ENCODE results near the gene DCTD. TPM values are rescaled to one million over a fixed set of nuclear protein-coding genes. Genes with fewer than 3 reads are reported as not detected.

The DCTD gene
- total and polyA plus RNA-seq, 2 of the 13 experiments (the other 11 are each of a cell fraction or from before 2014, with no cell fraction given), result 85.1 to 95.3 TPM

DNA sequence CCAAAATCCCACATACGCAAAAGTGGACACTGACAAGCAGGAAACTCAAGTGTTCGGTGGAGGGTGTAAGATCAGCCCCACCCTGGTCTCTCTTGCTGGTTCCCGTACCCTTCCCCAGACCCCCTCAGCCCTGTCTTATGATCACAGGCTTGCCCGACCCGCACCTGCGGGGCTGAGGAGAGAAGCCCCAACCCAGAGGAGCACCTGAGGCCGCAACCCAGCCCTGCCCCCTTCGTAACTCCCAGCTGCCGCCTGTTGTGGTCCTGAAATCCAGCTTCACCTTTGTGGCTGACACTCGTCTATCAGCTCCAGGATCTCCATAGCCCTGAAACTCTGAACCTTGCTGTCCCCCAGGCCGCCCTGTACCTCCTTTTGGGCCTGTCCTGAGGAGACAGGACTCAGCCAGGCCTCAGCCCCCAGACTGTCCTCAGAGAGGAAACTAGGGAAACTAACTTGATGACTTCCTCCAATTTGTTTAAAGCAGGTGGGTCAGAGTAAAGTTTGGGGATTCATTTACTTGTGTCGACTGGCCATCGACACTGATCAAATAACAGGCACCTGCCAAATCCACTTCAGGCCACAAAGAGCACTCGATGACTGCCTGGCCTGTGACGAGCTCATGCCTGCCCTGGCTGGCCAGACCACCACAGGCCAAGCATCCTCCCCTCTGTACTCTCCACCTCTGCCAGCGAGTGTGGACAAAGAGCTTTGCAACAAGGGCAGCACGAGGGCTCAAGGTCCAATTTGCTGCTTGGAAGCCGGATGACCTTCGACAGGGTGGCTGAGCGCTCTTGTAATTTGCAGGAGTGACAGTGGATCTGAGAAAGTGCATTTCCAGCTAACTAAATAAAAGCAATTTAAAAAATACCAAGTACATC is 19.3 kb downstream of the DCTD start (continued):
- TF ChIP-seq, protein P1, sequence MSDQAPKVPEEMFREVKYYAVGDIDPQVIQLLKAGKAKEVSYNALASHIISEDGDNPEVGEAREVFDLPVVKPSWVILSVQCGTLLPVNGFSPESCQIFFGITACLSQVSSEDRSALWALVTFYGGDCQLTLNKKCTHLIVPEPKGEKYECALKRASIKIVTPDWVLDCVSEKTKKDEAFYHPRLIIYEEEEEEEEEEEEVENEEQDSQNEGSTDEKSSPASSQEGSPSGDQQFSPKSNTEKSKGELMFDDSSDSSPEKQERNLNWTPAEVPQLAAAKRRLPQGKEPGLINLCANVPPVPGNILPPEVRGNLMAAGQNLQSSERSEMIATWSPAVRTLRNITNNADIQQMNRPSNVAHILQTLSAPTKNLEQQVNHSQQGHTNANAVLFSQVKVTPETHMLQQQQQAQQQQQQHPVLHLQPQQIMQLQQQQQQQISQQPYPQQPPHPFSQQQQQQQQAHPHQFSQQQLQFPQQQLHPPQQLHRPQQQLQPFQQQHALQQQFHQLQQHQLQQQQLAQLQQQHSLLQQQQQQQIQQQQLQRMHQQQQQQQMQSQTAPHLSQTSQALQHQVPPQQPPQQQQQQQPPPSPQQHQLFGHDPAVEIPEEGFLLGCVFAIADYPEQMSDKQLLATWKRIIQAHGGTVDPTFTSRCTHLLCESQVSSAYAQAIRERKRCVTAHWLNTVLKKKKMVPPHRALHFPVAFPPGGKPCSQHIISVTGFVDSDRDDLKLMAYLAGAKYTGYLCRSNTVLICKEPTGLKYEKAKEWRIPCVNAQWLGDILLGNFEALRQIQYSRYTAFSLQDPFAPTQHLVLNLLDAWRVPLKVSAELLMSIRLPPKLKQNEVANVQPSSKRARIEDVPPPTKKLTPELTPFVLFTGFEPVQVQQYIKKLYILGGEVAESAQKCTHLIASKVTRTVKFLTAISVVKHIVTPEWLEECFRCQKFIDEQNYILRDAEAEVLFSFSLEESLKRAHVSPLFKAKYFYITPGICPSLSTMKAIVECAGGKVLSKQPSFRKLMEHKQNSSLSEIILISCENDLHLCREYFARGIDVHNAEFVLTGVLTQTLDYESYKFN (CRISPR knock-in tag; conservative IDR thresholded peaks at IDR 0.05), result peak; percentile 98
- TF ChIP-seq, protein P2, sequence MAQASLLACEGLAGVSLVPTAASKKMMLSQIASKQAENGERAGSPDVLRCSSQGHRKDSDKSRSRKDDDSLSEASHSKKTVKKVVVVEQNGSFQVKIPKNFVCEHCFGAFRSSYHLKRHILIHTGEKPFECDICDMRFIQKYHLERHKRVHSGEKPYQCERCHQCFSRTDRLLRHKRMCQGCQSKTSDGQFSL (CRISPR knock-in tag; IDR thresholded peaks at IDR 0.05), result no peak
- TF ChIP-seq, protein P3, sequence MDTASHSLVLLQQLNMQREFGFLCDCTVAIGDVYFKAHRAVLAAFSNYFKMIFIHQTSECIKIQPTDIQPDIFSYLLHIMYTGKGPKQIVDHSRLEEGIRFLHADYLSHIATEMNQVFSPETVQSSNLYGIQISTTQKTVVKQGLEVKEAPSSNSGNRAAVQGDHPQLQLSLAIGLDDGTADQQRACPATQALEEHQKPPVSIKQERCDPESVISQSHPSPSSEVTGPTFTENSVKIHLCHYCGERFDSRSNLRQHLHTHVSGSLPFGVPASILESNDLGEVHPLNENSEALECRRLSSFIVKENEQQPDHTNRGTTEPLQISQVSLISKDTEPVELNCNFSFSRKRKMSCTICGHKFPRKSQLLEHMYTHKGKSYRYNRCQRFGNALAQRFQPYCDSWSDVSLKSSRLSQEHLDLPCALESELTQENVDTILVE (CRISPR knock-in tag; IDR thresholded peaks at IDR 0.05), result peak; percentile 87
- TF ChIP-seq ZNF672 (CRISPR knock-in tag; IDR thresholded peaks at IDR 0.05) (no peak), MBNL3 (CRISPR knock-in tag; conservative IDR thresholded peaks at IDR 0.05) (no peak), MIER2 (CRISPR knock-in tag; IDR thresholded peaks at IDR 0.05) (peak; percentile 72; the same call in 1 of the 2 replicates), U2AF1 (optimal IDR thresholded peaks at IDR 0.05; ENCODE audit: low read depth, low read length) (no peak), ZNF709 (CRISPR knock-in tag; IDR thresholded peaks at IDR 0.05) (peak; percentile 97), NFE2L1 (CRISPR knock-in tag; IDR thresholded peaks at IDR 0.05; ENCODE audit: borderline replicate concordance) (no peak), SMAD9 (CRISPR knock-in tag; IDR thresholded peaks at IDR 0.05) (0 out of 2 replicates have a peak, but pooled peaks have one; percentile 85), TCF7L2 (IDR thresholded peaks at IDR 0.05; ENCODE audit: low read depth, low read length) (no peak), ZNF879 (CRISPR knock-in tag; IDR thresholded peaks at IDR 0.05) (no peak), CCDC6 (CRISPR knock-in tag; IDR thresholded peaks at IDR 0.05) (peak; percentile 81; the same call in 1 of the 2 replicates), ZEB1 (IDR thresholded peaks at IDR 0.05; ENCODE audit: insufficient replicate concordance, low read depth) (no peak), RNF2 (conservative IDR thresholded peaks at IDR 0.05; ENCODE audit: low read depth) (peak; percentile 79), ZMYM4 (CRISPR knock-in tag; IDR thresholded peaks at IDR 0.05) (peak; percentile 88), SPEN (CRISPR knock-in tag; IDR thresholded peaks at IDR 0.05; ENCODE audit: low read depth) (peak; percentile 95), ZNF33B (CRISPR knock-in tag; IDR thresholded peaks at IDR 0.05) (peak; percentile 93), PAF1 (CRISPR knock-in tag; IDR thresholded peaks at IDR 0.05) (no peak), ZNF674 (CRISPR knock-in tag; IDR thresholded peaks at IDR 0.05; ENCODE audit: low read depth) (no peak)
- TF ChIP-seq, protein P4, sequence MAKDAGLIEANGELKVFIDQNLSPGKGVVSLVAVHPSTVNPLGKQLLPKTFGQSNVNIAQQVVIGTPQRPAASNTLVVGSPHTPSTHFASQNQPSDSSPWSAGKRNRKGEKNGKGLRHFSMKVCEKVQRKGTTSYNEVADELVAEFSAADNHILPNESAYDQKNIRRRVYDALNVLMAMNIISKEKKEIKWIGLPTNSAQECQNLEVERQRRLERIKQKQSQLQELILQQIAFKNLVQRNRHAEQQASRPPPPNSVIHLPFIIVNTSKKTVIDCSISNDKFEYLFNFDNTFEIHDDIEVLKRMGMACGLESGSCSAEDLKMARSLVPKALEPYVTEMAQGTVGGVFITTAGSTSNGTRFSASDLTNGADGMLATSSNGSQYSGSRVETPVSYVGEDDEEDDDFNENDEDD (CRISPR knock-in tag; IDR thresholded peaks at IDR 0.05; ENCODE audit: borderline replicate concordance), result peak; percentile 84; the same call in 1 of the 2 replicates
- TF ChIP-seq, protein P5, sequence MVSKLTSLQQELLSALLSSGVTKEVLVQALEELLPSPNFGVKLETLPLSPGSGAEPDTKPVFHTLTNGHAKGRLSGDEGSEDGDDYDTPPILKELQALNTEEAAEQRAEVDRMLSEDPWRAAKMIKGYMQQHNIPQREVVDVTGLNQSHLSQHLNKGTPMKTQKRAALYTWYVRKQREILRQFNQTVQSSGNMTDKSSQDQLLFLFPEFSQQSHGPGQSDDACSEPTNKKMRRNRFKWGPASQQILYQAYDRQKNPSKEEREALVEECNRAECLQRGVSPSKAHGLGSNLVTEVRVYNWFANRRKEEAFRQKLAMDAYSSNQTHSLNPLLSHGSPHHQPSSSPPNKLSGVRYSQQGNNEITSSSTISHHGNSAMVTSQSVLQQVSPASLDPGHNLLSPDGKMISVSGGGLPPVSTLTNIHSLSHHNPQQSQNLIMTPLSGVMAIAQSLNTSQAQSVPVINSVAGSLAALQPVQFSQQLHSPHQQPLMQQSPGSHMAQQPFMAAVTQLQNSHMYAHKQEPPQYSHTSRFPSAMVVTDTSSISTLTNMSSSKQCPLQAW (CRISPR knock-in tag; IDR thresholded peaks at IDR 0.05), result peak; percentile 95

All from HepG2 (cell line).